ENCODE measurements around the gene CPHXL2.

CPHXL2 gene

DNA sequence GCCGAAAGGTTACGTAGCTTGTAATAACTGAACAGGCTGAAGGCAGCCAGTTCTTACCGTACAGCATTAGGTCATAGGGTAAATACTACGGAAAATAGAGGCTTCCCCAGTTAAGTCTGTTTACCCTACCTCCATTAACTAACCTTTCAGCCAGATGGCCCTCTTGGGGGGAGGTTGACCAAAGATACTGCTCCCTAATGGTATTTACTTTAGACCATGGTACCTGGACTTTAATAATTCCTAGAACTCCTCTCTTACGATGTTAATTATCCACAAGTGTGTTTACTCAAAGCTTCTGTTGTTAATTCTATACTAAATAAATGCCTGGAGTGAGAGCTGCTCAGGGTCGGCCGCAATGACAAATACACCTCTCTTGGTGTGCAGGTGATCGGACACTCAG, 44.0 kb downstream of the CPHXL2 start:
- H3K4me3 ChIP-seq (ENCODE audit: low read depth, low read length): no peak overlapping the region
- peaks cover 36 to 98% of the 10 kb centered on the region in 2 experiments for H3K36me3 ChIP-seq (ENCODE audit: control insufficient read depth in 2 of 2, insufficient read depth in 1 of 2, low read length in 2 of 2)
- no peak overlapping the region for H3K27ac ChIP-seq (ENCODE audit: extremely low read depth, low read depth, low read length)
- POLR2A ChIA-PET: interaction anchor here (0.7 to 1.8 kb wide), 3 partner anchors 10 to 15 kb away, joined by 3 to 8 read pairs (median 4); partner anchors contain the start of genes ADAT1, KARS1 and TERF2IP
- H3K4me1 ChIP-seq (ENCODE audit: control insufficient read depth, insufficient read depth, low read length): no peaks in the 10 kb centered on the region
- no peak for TF ChIP-seq ZNF335 (tag by site-specific recombination; conservative IDR thresholded peaks at IDR 0.05)
- no peak for TF ChIP-seq ZNF23 (tag by site-specific recombination; IDR thresholded peaks at IDR 0.05; ENCODE audit: borderline replicate concordance)
- CTCF ChIA-PET: interaction anchor here (0.6 to 0.9 kb wide), 2 partner anchors 167 to 417 kb away, joined by 3 to 4 read pairs; no protein-coding TSS in a partner anchor
- H3K9me3 ChIP-seq (ENCODE audit: control insufficient read depth, insufficient read depth, low read depth, low read length): no peaks in the 10 kb centered on the region

- H3K36me3 ChIP-seq (ENCODE audit: control insufficient read depth in 2 of 2, insufficient read depth in 1 of 2, low read length in 2 of 2): peaks cover 12 to 92% of the 10 kb centered on the region in 2 experiments
These were observed 46.8 kb downstream of the CPHXL2 start for GRCh38 chr16:75630052-75630451.

GRCh38 chr16:75629132-75629531, 47.7 kb downstream of the CPHXL2 start:
- Histone ChIP-seq H3K9me3 (ENCODE audit: control insufficient read depth, insufficient read depth, low read depth, low read length) (no peaks in the 10 kb centered on the region), H3K27ac (ENCODE audit: extremely low read depth, low read depth, low read length) (no peak overlapping the region), H3K36me3 (ENCODE audit: control insufficient read depth in 2 of 2, insufficient read depth in 1 of 2, low read length in 2 of 2) (peaks cover 12 to 83% of the 10 kb centered on the region in 2 experiments; a peak in 2 of 3 replicates), H3K4me3 (ENCODE audit: low read depth, low read length) (no peak overlapping the region), H3K4me1 (ENCODE audit: control insufficient read depth, insufficient read depth, low read length) (no peaks in the 10 kb centered on the region; the same call in 1 of the 2 replicates)
- TF ChIP-seq ZNF670 (tag by site-specific recombination; IDR thresholded peaks at IDR 0.05; ENCODE audit: low read depth): no peak
- TF ChIP-seq, protein P1, sequence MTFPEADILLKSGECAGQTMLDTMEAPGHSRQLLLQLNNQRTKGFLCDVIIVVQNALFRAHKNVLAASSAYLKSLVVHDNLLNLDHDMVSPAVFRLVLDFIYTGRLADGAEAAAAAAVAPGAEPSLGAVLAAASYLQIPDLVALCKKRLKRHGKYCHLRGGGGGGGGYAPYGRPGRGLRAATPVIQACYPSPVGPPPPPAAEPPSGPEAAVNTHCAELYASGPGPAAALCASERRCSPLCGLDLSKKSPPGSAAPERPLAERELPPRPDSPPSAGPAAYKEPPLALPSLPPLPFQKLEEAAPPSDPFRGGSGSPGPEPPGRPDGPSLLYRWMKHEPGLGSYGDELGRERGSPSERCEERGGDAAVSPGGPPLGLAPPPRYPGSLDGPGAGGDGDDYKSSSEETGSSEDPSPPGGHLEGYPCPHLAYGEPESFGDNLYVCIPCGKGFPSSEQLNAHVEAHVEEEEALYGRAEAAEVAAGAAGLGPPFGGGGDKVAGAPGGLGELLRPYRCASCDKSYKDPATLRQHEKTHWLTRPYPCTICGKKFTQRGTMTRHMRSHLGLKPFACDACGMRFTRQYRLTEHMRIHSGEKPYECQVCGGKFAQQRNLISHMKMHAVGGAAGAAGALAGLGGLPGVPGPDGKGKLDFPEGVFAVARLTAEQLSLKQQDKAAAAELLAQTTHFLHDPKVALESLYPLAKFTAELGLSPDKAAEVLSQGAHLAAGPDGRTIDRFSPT (tag by site-specific recombination; IDR thresholded peaks at IDR 0.05): no peak
- TF ChIP-seq, protein P2, sequence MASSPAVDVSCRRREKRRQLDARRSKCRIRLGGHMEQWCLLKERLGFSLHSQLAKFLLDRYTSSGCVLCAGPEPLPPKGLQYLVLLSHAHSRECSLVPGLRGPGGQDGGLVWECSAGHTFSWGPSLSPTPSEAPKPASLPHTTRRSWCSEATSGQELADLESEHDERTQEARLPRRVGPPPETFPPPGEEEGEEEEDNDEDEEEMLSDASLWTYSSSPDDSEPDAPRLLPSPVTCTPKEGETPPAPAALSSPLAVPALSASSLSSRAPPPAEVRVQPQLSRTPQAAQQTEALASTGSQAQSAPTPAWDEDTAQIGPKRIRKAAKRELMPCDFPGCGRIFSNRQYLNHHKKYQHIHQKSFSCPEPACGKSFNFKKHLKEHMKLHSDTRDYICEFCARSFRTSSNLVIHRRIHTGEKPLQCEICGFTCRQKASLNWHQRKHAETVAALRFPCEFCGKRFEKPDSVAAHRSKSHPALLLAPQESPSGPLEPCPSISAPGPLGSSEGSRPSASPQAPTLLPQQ (tag by site-specific recombination; IDR thresholded peaks at IDR 0.05): no peak
- no peak for TF ChIP-seq ZNF518A (tag by site-specific recombination; conservative IDR thresholded peaks at IDR 0.05; ENCODE audit: low read depth)
- CTCF ChIA-PET: no interaction called here
- POLR2A ChIA-PET: interaction anchor here (1.1 kb wide), 1 partner anchor 120 kb away, joined by 7 read pairs; no protein-coding TSS in a partner anchor

More at GRCh38 chr16:75630052-75630451, 46.8 kb downstream of the CPHXL2 start:
- TF ChIP-seq ZNF626 (tag by site-specific recombination; IDR thresholded peaks at IDR 0.05): no peak
- TF ChIP-seq, protein P3, sequence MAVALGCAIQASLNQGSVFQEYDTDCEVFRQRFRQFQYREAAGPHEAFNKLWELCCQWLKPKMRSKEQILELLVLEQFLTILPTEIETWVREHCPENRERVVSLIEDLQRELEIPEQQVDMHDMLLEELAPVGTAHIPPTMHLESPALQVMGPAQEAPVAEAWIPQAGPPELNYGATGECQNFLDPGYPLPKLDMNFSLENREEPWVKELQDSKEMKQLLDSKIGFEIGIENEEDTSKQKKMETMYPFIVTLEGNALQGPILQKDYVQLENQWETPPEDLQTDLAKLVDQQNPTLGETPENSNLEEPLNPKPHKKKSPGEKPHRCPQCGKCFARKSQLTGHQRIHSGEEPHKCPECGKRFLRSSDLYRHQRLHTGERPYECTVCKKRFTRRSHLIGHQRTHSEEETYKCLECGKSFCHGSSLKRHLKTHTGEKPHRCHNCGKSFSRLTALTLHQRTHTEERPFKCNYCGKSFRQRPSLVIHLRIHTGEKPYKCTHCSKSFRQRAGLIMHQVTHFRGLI (tag by site-specific recombination; IDR thresholded peaks at IDR 0.05): peak; percentile 44; the same call in 1 of the 2 replicates
- Histone ChIP-seq H3K27ac (ENCODE audit: extremely low read depth, low read depth, low read length) (no peak overlapping the region), H3K9me3 (ENCODE audit: control insufficient read depth, insufficient read depth, low read depth, low read length) (no peaks in the 10 kb centered on the region), H3K4me3 (ENCODE audit: low read depth, low read length) (no peak overlapping the region), H3K4me1 (ENCODE audit: control insufficient read depth, insufficient read depth, low read length) (no peaks in the 10 kb centered on the region; the same call in 1 of the 2 replicates)
- CTCF ChIA-PET: interaction anchor here (0.5 kb wide), 1 partner anchor 1405 kb away, joined by 4 read pairs; no protein-coding TSS in a partner anchor
- POLR2A ChIA-PET: interaction anchor here (1.1 to 1.4 kb wide), 3 partner anchors 12 to 119 kb away, joined by 7 to 9 read pairs (median 7); partner anchors contain the start of genes KARS1 and TERF2IP
